ENCODE results near the gene PELI2.

- TF ChIP-seq POLR2AphosphoS5 (IDR thresholded peaks at IDR 0.05; ENCODE audit: low read depth, low read length) (no peak), TAF1 (IDR thresholded peaks at IDR 0.05; ENCODE audit: borderline replicate concordance, low read depth, low read length) (no peak), POLR2A (IDR thresholded peaks at IDR 0.05; ENCODE audit: low read depth, low read length) (no peak)
These were observed 64.2 kb downstream of the PELI2 start for GRCh38 chr14:56182410-56182809.
